ENCODE data around the gene ZFP36L1. TPM values are rescaled to one million over a fixed set of nuclear protein-coding genes. Genes with fewer than 3 reads are reported as not detected.

Gene ZFP36L1
- total RNA-seq, 1 donor from 2014 or later: 884 TPM

DNA sequence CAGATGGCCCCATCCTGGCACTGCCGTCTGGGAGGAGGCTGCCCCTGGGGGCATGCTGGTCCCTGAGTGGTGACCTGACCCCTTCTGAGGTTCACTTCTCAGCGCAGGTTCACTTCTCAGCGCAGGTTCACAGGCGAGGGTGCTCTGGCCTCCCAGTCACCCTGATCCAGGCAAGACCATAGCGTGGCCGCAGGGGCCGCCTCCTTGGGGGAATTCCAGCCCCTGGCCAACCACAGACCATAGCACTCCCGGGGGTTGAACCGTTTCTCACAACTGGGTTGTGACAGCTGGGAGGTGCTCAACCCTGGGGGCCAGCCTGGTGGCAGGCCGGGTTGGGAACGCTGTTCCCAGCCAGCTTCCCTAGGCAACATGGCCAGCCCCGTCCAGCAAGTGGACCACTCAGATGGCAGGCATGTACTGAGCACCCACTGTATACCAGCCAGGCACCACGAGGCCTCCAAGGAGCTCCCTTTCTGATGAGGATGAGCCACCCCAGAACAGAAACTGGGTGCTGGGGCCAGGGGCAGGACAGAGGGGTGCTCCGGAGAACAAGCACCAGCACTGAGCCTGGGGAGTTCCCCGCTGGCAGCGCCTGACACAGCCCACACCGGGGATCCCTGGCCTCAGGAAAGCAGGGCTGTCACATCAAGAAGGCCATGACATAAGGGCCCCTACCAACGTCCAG lies 28.3 kb upstream of the ZFP36L1 start:
- POLR2A ChIA-PET: interaction anchor here (0.7 to 23.4 kb wide), 3 partner anchors 31 to 1002 kb away, joined by 3 to 2953 read pairs (median 6); partner anchors contain the start of gene ZFP36L1
- Mint-ChIP-seq H3K9me3 (no peaks in the 10 kb centered on the region), H3K36me3 (ENCODE audit: low read depth) (no peaks in the 10 kb centered on the region), H3K27ac (peak overlapping the region; percentile 65), H3K27me3 (no peaks in the 10 kb centered on the region), H3K4me3 (peak overlapping the region; percentile 11), H3K4me1 (peaks cover 72% of the 10 kb centered on the region)
- ATAC-seq (ENCODE audit: low read depth) (no peak), DNase-seq (no peak)
- TF ChIP-seq, protein P1, sequence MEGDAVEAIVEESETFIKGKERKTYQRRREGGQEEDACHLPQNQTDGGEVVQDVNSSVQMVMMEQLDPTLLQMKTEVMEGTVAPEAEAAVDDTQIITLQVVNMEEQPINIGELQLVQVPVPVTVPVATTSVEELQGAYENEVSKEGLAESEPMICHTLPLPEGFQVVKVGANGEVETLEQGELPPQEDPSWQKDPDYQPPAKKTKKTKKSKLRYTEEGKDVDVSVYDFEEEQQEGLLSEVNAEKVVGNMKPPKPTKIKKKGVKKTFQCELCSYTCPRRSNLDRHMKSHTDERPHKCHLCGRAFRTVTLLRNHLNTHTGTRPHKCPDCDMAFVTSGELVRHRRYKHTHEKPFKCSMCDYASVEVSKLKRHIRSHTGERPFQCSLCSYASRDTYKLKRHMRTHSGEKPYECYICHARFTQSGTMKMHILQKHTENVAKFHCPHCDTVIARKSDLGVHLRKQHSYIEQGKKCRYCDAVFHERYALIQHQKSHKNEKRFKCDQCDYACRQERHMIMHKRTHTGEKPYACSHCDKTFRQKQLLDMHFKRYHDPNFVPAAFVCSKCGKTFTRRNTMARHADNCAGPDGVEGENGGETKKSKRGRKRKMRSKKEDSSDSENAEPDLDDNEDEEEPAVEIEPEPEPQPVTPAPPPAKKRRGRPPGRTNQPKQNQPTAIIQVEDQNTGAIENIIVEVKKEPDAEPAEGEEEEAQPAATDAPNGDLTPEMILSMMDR (IDR thresholded peaks at IDR 0.05): no peak
- intact Hi-C loops (cut with micrococcal nuclease): no loop called here
- CTCF ChIA-PET: no interaction called here

- ATAC-seq (ENCODE audit: low read depth) (no peak), DNase-seq (no peak)
- no peak overlapping the region for H3K4me3 Mint-ChIP-seq
- POLR2A ChIA-PET: interaction anchor here (1.3 to 23.4 kb wide), 3 partner anchors 30 to 570 kb away, joined by 6 to 2953 read pairs (median 230); partner anchors contain the start of gene ZFP36L1
- H3K27ac Mint-ChIP-seq: peak overlapping the region; percentile 35
- H3K9me3 Mint-ChIP-seq: no peaks in the 10 kb centered on the region
- CTCF ChIA-PET: interaction anchor here (2.1 kb wide), 1 partner anchor 24 kb away, joined by 10 read pairs; no protein-coding TSS in a partner anchor
- no peaks in the 10 kb centered on the region for H3K36me3 Mint-ChIP-seq (ENCODE audit: low read depth)
- H3K4me1 Mint-ChIP-seq: peaks cover 77% of the 10 kb centered on the region
- no peaks in the 10 kb centered on the region for H3K27me3 Mint-ChIP-seq
- intact Hi-C loops (cut with micrococcal nuclease): no loop called here
- TF ChIP-seq, protein P1 (IDR thresholded peaks at IDR 0.05): no peak
Measured at GRCh38 chr14:68820536-68820935, 27.7 kb upstream of the ZFP36L1 start.

DNA sequence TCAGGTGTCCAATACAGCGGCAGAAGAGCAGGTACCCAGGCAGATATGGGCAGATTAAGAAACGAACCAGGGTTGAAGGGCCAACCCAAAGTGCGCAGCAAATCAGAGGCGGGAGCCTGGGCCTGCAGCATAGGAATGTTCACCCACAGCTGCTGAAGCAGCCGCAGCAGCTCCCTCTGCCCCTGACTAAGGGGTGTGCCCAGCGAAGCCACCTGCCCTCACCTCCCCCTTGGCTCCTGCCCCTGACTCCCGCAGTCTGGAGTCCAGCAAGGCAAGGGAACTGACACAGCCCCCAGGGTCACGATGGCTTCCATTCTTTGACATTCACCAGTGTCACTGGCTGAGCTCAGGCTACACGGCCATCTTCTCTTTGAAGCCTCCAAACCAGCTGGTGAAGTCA lies 27.3 kb upstream of the ZFP36L1 start:
- H3K4me1 Mint-ChIP-seq: peaks cover 81% of the 10 kb centered on the region
- no peak overlapping the region for H3K4me3 Mint-ChIP-seq
- ATAC-seq (ENCODE audit: low read depth) (no peak), DNase-seq (no peak)
- intact Hi-C loops (cut with micrococcal nuclease): no loop called here
- H3K27ac Mint-ChIP-seq: peak overlapping the region; percentile 25
- ChIA-PET CTCF (interaction anchor here (0.9 to 8.4 kb wide), 3 partner anchors 24 to 876 kb away, joined by 3 to 135 read pairs (median 10); no protein-coding TSS in a partner anchor), POLR2A (interaction anchor here (1.0 to 23.4 kb wide), 4 partner anchors 30 to 570 kb away, joined by 6 to 2953 read pairs (median 120); partner anchors contain the start of gene ZFP36L1)
- H3K27me3 Mint-ChIP-seq: no peaks in the 10 kb centered on the region
- no peaks in the 10 kb centered on the region for H3K36me3 Mint-ChIP-seq (ENCODE audit: low read depth)
- TF ChIP-seq, protein P1 (IDR thresholded peaks at IDR 0.05): no peak
- no peaks in the 10 kb centered on the region for H3K9me3 Mint-ChIP-seq

DNA sequence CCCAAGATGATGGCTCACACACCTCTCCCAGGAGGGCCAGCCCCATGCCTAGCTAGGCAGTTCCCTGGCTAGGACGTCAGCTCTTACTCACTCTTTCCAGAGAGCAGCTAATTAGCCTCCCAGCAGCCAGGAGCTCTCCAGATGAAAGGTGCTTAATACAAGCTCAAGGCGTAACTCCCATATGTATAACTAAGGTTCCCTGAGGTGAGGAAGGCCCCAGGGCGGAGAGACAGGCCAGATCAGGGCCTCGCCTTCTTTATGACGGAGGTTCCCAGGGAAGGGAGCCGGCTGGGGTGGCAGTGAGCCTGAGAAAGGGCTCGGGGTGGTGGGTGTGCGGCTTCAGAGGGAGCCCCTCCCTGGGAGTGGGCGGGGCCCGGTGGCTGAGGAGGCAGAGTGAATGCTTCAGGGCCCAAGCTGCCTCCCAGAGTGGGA lies 26.4 kb upstream of the ZFP36L1 start:
- TF ChIP-seq, protein P1 (IDR thresholded peaks at IDR 0.05): no peak
- Mint-ChIP-seq H3K9me3 (no peaks in the 10 kb centered on the region), H3K27me3 (no peaks in the 10 kb centered on the region), H3K27ac (peak overlapping the region; percentile 18), H3K4me3 (no peak overlapping the region), H3K4me1 (peaks cover 82% of the 10 kb centered on the region), H3K36me3 (ENCODE audit: low read depth) (no peaks in the 10 kb centered on the region)
- ATAC-seq (ENCODE audit: low read depth): no peak
- no peak for DNase-seq
- CTCF ChIA-PET: interaction anchor here (0.9 to 8.4 kb wide), 6 partner anchors 25 to 886 kb away, joined by 3 to 135 read pairs (median 7); partner anchors contain the start of gene ZFP36L1
- intact Hi-C loops (cut with micrococcal nuclease): no loop called here
- POLR2A ChIA-PET: interaction anchor here (0.7 to 23.4 kb wide), 5 partner anchors 25 to 569 kb away, joined by 3 to 2953 read pairs (median 120); partner anchors contain the start of gene ZFP36L1
